ENCODE results near the gene ADAMTSL1.

ADAMTSL1 gene

DNA sequence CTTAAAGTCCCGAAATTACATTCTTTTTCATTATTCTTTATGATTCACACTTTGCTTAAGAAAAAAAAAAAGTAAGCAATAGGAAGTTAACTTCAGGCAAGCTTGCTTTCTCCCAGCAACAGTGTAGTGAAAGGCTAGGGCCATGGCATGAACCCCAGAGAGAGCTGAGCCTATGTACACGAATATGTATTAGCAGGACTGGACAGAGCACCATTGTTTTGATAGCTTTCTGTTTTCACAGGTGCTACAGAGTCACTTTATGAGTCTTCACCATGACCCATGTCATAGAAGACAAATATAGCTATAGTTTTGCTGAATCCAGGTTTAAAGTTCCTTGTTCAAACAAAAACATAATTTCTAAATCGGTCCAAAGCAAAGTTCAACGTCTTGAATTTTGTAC lies 199.2 kb downstream of the ADAMTSL1 start:
- no peak overlapping the region for H3K27ac ChIP-seq (ENCODE audit: low read depth, low read length)
- no peak overlapping the region for H3K4me3 ChIP-seq (ENCODE audit: low read depth in 1 of 2, low read length in 2 of 2)
- no peaks in the 10 kb centered on the region for H3K4me1 ChIP-seq (ENCODE audit: insufficient read depth, low read length)
- no peak overlapping the region for H3K9ac ChIP-seq (ENCODE audit: low read length)
- H3K9me3 ChIP-seq (ENCODE audit: low read length) = no peaks in the 10 kb centered on the region
- no peaks in the 10 kb centered on the region for H3K36me3 ChIP-seq (ENCODE audit: insufficient read depth, low read length)
- H3K27me3 ChIP-seq (ENCODE audit: control insufficient read depth in 1 of 2, insufficient read depth in 2 of 2, low read length in 2 of 2) = no peaks in the 10 kb centered on the region

DNA sequence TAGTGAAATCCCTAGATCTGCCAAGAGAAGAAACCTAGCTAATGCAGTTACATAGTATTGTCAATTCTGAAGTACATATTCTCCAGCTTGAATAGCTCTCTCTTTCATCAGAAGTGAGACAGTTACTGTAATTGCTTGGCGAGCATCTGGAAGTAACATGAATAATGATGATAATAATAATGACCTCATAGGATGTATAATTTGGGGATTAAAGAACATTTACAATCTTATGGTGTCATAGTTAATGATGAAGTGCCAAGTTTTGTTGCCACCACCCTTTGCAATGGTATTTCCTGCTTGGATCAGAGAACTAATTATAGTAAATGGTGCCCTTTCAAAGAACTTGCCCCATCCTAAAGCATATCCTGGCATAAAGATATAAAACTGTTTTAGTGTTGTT lies 201.4 kb downstream of the ADAMTSL1 start:
- Histone ChIP-seq H3K4me3 (ENCODE audit: low read depth in 1 of 2, low read length in 2 of 2) (no peak overlapping the region), H3K9me3 (ENCODE audit: low read length) (no peaks in the 10 kb centered on the region), H3K9ac (ENCODE audit: low read length) (no peak overlapping the region), H3K36me3 (ENCODE audit: insufficient read depth, low read length) (no peaks in the 10 kb centered on the region), H3K27me3 (ENCODE audit: control insufficient read depth in 1 of 2, insufficient read depth in 2 of 2, low read length in 2 of 2) (no peaks in the 10 kb centered on the region), H3K27ac (ENCODE audit: low read depth, low read length) (no peak overlapping the region), H3K4me1 (ENCODE audit: insufficient read depth, low read length) (peaks cover 12% of the 10 kb centered on the region)

DNA sequence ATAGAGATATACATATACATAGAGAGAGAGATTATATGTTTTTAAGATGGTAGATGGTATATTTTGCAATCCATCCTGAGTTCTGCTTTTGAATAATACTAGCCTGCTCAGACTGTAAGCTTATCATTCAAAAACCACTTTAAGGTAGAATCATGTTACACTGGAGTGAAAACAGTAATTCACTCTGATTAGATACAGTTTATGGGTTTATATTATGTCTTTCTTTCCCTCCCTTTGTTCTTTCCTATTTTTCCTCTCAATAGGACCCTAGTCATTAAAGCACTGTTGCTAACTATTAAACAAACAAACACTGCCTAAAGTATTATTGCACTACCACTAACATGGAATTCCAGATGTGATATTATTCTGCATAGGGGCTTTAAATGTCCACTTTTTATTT lies 202.0 kb downstream of the ADAMTSL1 start:
- Histone ChIP-seq H3K4me3 (ENCODE audit: low read depth in 1 of 2, low read length in 2 of 2) (no peak overlapping the region), H3K4me1 (ENCODE audit: insufficient read depth, low read length) (peaks cover 12% of the 10 kb centered on the region), H3K9ac (ENCODE audit: low read length) (no peak overlapping the region), H3K9me3 (ENCODE audit: low read length) (no peaks in the 10 kb centered on the region), H3K36me3 (ENCODE audit: insufficient read depth, low read length) (no peaks in the 10 kb centered on the region), H3K27me3 (ENCODE audit: control insufficient read depth in 1 of 2, insufficient read depth in 2 of 2, low read length in 2 of 2) (no peaks in the 10 kb centered on the region), H3K27ac (ENCODE audit: low read depth, low read length) (no peak overlapping the region)

DNA sequence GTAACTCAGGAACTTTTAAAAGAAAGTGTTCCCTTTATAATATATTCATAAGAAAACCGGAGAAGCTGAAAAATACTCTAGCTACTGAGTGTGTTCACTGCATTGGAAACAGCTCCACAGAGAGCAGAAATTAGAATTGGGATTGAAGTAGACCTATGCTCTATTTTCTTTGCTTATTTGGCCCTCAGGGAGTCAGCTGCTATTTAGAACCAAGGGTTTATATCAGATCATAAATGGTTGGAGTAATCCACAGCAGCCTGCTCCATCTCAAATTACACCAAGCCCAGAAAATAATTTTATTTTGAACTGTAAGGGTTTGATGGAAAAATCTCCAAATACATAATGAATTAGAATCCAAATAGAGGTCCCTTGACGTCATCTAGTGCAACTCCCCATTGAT lies 202.6 kb downstream of the ADAMTSL1 start:
- Histone ChIP-seq H3K36me3 (ENCODE audit: insufficient read depth, low read length) (no peaks in the 10 kb centered on the region), H3K9me3 (ENCODE audit: low read length) (no peaks in the 10 kb centered on the region), H3K4me1 (ENCODE audit: insufficient read depth, low read length) (peaks cover 12% of the 10 kb centered on the region), H3K4me3 (ENCODE audit: low read depth in 1 of 2, low read length in 2 of 2) (no peak overlapping the region), H3K9ac (ENCODE audit: low read length) (no peak overlapping the region), H3K27me3 (ENCODE audit: control insufficient read depth in 1 of 2, insufficient read depth in 2 of 2, low read length in 2 of 2) (no peaks in the 10 kb centered on the region), H3K27ac (ENCODE audit: low read depth, low read length) (no peak overlapping the region)

GRCh38 chr9:18678821-18679590 lies 205.1 kb downstream of the ADAMTSL1 start:
- H3K27ac ChIP-seq (ENCODE audit: low read depth, low read length) = no peak overlapping the region
- H3K9me3 ChIP-seq (ENCODE audit: low read length) = no peaks in the 10 kb centered on the region
- no peaks in the 10 kb centered on the region for H3K27me3 ChIP-seq (ENCODE audit: control insufficient read depth in 1 of 2, insufficient read depth in 2 of 2, low read length in 2 of 2)
- no peak overlapping the region for H3K9ac ChIP-seq (ENCODE audit: low read length)
- no peaks in the 10 kb centered on the region for H3K36me3 ChIP-seq (ENCODE audit: insufficient read depth, low read length)
- H3K4me3 ChIP-seq (ENCODE audit: low read depth in 1 of 2, low read length in 2 of 2) = no peak overlapping the region
- peaks cover 20% of the 10 kb centered on the region for H3K4me1 ChIP-seq (ENCODE audit: insufficient read depth, low read length)

DNA sequence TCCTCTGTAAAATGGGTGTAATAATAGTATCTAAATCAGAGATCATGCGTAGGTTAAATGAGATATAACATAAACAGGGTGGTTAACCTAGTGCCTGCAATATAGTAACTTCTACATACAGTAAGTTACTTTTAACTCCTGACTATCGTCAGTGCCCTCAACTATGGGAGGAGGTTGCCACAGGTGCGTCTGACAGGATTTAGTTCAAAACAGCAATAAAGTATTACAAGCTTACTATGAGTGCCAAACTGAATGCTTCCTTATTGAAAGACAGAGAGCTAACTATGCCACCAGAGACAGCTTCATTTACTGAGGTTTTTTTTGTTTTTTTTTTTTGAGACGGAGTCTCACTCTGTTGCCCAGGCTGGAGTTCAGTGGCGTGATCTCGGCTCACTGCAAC lies 209.0 kb downstream of the ADAMTSL1 start:
- Histone ChIP-seq H3K9ac (ENCODE audit: low read length) (no peak overlapping the region), H3K4me3 (ENCODE audit: low read depth in 1 of 2, low read length in 2 of 2) (no peak overlapping the region), H3K36me3 (ENCODE audit: insufficient read depth, low read length) (no peaks in the 10 kb centered on the region), H3K9me3 (ENCODE audit: low read length) (no peaks in the 10 kb centered on the region), H3K27me3 (ENCODE audit: control insufficient read depth in 1 of 2, insufficient read depth in 2 of 2, low read length in 2 of 2) (no peaks in the 10 kb centered on the region), H3K4me1 (ENCODE audit: insufficient read depth, low read length) (peaks cover 35% of the 10 kb centered on the region), H3K27ac (ENCODE audit: low read depth, low read length) (no peak overlapping the region)

DNA sequence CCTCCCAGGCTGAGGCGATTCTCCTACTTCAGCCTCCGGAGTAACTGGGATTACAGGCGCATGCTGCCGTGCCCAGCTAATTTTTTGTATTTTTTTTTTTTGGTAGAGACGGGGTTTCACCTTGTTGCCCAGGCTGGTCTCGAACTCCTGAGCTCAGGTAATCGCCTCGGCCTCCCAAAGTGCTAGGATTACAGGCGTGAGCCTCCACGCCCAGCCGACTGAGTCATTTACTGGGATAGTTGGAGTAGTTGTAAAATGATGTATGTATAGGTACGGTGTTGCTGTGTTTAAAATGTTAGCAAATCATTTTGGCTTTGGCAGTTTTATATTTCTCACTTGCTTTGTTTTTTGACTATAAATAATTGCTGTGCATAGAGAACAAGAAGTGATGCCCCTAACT lies 209.4 kb downstream of the ADAMTSL1 start:
- H3K27ac ChIP-seq (ENCODE audit: low read depth, low read length) = no peak overlapping the region
- no peak overlapping the region for H3K4me3 ChIP-seq (ENCODE audit: low read depth in 1 of 2, low read length in 2 of 2)
- H3K36me3 ChIP-seq (ENCODE audit: insufficient read depth, low read length) = no peaks in the 10 kb centered on the region
- H3K4me1 ChIP-seq (ENCODE audit: insufficient read depth, low read length) = peaks cover 35% of the 10 kb centered on the region
- no peaks in the 10 kb centered on the region for H3K9me3 ChIP-seq (ENCODE audit: low read length)
- H3K27me3 ChIP-seq (ENCODE audit: control insufficient read depth in 1 of 2, insufficient read depth in 2 of 2, low read length in 2 of 2) = no peaks in the 10 kb centered on the region
- H3K9ac ChIP-seq (ENCODE audit: low read length) = no peak overlapping the region

- H3K4me1 ChIP-seq (ENCODE audit: insufficient read depth, low read length) = peaks cover 32% of the 10 kb centered on the region
- H3K9ac ChIP-seq (ENCODE audit: low read length) = no peak overlapping the region
- no peaks in the 10 kb centered on the region for H3K36me3 ChIP-seq (ENCODE audit: insufficient read depth, low read length)
- H3K9me3 ChIP-seq (ENCODE audit: low read length) = no peaks in the 10 kb centered on the region
- H3K27me3 ChIP-seq (ENCODE audit: control insufficient read depth in 1 of 2, insufficient read depth in 2 of 2, low read length in 2 of 2) = no peaks in the 10 kb centered on the region
- H3K27ac ChIP-seq (ENCODE audit: low read depth, low read length) = peak overlapping the region; percentile 16
- no peak overlapping the region for H3K4me3 ChIP-seq (ENCODE audit: low read depth in 1 of 2, low read length in 2 of 2)
Observed at GRCh38 chr9:18683851-18684250, 209.9 kb downstream of the ADAMTSL1 start.

DNA sequence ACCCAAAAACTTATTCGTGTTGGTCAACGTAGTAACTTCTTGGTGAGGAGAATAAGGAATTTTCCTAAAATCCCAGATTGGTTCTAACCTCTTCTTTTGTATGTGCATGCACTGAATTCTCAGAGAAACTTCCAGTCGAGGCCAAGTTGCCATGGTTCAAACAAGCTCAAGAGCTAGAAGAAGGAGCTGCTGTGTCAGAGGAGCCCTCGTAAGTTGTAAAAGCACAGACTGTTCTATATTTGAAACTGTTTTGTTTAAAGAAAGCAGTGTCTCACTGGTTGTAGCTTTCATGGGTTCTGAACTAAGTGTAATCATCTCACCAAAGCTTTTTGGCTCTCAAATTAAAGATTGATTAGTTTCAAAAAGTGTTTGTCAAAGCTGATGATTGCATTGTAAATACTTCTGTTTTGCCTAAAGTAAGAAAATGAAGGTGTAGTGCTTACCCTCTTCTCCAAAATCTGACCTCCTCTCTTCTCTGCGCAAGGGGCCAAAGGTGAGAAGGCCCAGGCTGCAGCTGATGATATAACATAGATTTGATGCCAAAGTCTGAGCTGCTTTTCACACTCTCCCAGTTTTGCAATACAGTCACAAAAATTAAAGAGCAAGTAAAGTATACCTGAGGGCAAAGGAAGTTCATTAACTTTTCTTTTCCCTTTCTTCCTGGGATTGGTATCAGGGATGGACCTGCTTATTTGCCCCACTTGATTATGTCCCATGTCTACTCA lies 210.8 kb downstream of the ADAMTSL1 start:
- Histone ChIP-seq H3K4me1 (ENCODE audit: insufficient read depth, low read length) (peaks cover 23% of the 10 kb centered on the region), H3K4me3 (ENCODE audit: low read depth in 1 of 2, low read length in 2 of 2) (no peak overlapping the region), H3K27me3 (ENCODE audit: control insufficient read depth in 1 of 2, insufficient read depth in 2 of 2, low read length in 2 of 2) (no peaks in the 10 kb centered on the region), H3K9ac (ENCODE audit: low read length) (no peak overlapping the region), H3K9me3 (ENCODE audit: low read length) (no peaks in the 10 kb centered on the region), H3K36me3 (ENCODE audit: insufficient read depth, low read length) (no peaks in the 10 kb centered on the region), H3K27ac (ENCODE audit: low read depth, low read length) (peak overlapping the region; percentile 47)

- no peak overlapping the region for H3K4me3 ChIP-seq (ENCODE audit: low read depth in 1 of 2, low read length in 2 of 2)
- no peaks in the 10 kb centered on the region for H3K36me3 ChIP-seq (ENCODE audit: insufficient read depth, low read length)
- H3K9me3 ChIP-seq (ENCODE audit: low read length) = no peaks in the 10 kb centered on the region
- H3K27me3 ChIP-seq (ENCODE audit: control insufficient read depth in 1 of 2, insufficient read depth in 2 of 2, low read length in 2 of 2) = no peaks in the 10 kb centered on the region
- no peak overlapping the region for H3K9ac ChIP-seq (ENCODE audit: low read length)
- H3K27ac ChIP-seq (ENCODE audit: low read depth, low read length) = no peak overlapping the region
- peaks cover 17% of the 10 kb centered on the region for H3K4me1 ChIP-seq (ENCODE audit: insufficient read depth, low read length)
Observed at GRCh38 chr9:18688581-18689565, 214.9 kb downstream of the ADAMTSL1 start.

DNA sequence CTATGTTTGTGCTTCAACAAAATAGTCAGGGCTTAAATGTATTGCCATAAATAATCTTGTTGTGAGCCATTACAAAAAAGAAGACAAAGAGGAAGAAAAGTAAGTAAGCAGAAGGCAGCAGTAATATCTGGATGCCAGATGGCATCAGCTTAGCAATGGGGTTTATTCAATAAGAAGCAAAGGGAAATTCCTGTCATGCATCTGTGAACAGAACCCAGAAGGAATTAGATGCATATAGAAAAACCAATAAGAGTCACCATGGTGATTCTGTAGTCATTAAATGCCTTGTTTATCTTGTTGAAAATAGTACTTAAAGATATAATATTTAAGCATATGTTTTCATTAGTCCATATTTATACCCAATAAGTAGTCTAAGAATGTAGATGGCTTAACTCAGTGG lies 216.0 kb downstream of the ADAMTSL1 start:
- Histone ChIP-seq H3K4me1 (ENCODE audit: insufficient read depth, low read length) (peaks cover 6% of the 10 kb centered on the region), H3K9ac (ENCODE audit: low read length) (no peak overlapping the region), H3K9me3 (ENCODE audit: low read length) (no peaks in the 10 kb centered on the region), H3K27ac (ENCODE audit: low read depth, low read length) (no peak overlapping the region), H3K27me3 (ENCODE audit: control insufficient read depth in 1 of 2, insufficient read depth in 2 of 2, low read length in 2 of 2) (no peaks in the 10 kb centered on the region), H3K4me3 (ENCODE audit: low read depth in 1 of 2, low read length in 2 of 2) (no peak overlapping the region), H3K36me3 (ENCODE audit: insufficient read depth, low read length) (no peaks in the 10 kb centered on the region)
